Pancreas (tissue), 10 donors: ENCODE data around the gene IQCN. TPM values are rescaled to one million over a fixed set of nuclear protein-coding genes. Genes with fewer than 3 reads are reported as not detected.

Experiments used
- ATAC-seq, 4 donors: fragments of 200-7000 bp; cut with Tn5 transposase; one replicate each; pipeline versions ENCODE4 v1.8.0 to v1.9.1; 2020; ENCODE audit warnings: mild to moderate bottlenecking in 4 of 4, moderate library complexity in 4 of 4
- DNase-seq, 6 donors: peaks; one replicate each; pipeline ENCODE4 v3.0.0-alpha.2; 2020
- FAIRE-seq: peaks from 2 replicates; lab custom pipeline; 2012; peaks lifted over from hg19 to GRCh38; lab: Jason Lieb, UNC
- H3K27ac ChIP-seq, 4 donors: fragments of 200-600 bp; sonication (generic); 1 replicate in 3 of 4; 2 replicates in 1 of 4; pipeline versions ENCODE4 v1.5.0 to v1.8.0; 2020
- H3K27me3 ChIP-seq, 4 donors: fragments of 200-600 bp; one replicate each; pipeline ENCODE4 v1.8.0; 2021
- H3K36me3 ChIP-seq, 3 donors: fragments of 200-600 bp; sonication (generic) in 1 of 3; one replicate each; pipeline versions ENCODE4 v1.5.0 to v1.8.0; 2020 to 2021
- H3K4me1 ChIP-seq, 3 donors: fragments of 200-600 bp; one replicate each; pipeline ENCODE4 v1.8.0; 2021
- H3K4me3 ChIP-seq, 4 donors: fragments of 200-600 bp; sonication (generic) in 2 of 4; one replicate each; pipeline versions ENCODE4 v1.5.0 to v1.8.0; 2020 to 2021
- H3K9me3 ChIP-seq, 4 donors: fragments of 200-600 bp; one replicate each; pipeline ENCODE4 v1.8.0; 2021
- CTCF ChIP-seq, 4 donors: fragments of 200-600 bp; sonication (generic) in 3 of 4; IDR thresholded peaks; one replicate each; pipeline versions ENCODE4 v1.5.0 to v1.8.0; 2021; ENCODE audit warnings: antibody characterized with exemption in 4 of 4
- WGBS, 2 donors: extraction: QIAGEN DNeasy Blood & Tissue Kit; methylation state at CpG; one replicate each; pipeline ENCODE4 v1.1.7; 2013; 5-methylcytosine and 5-hydroxymethylcytosine counted together
- intact Hi-C, 3 donors: fragments of 100-400 bp; cut with DNase I; formaldehyde crosslinking; loops; one replicate each; pipeline versions ENCODE4 v1.11.1 to v1.14.2; 2022
- polyA plus RNA-seq, 2 donors: library from polyadenylated mRNA; stranded (reverse); fragments of 200-250 nt; gene quantifications; one replicate each; pipeline ENCODE4 v1.2.3, GENCODE V29; 2013
- total RNA-seq, 6 donors: library from RNA; stranded (reverse); fragmentation: NEBNext Ultra II Directional in 4 of 6; extraction: Animal tissue kit (Norgen Biotek cat#: 25700) in 4 of 6; gene quantifications; one replicate each; pipeline versions ENCODE4 v1.2.1 to v1.2.4, GENCODE V29; 2021 to 2023
- donor health status: healthy with polysubstance abuse.
- donor health status: DM: no; HTN: no; CAD: no; lungs with moderate emphysema.
- donor health status: DM: no; HTN: no; CAD: no.
- donor health status: control.
- donor health status: control.
- donor health status: Bipolar disorder and iron deficiency.
- donor health status: DM: yes; HTN: yes; CAD: no.
- donor health status: DM: no; HTN: no; CAD: no.
- donor health status: DM: no; HTN: no; CAD: no.
- donor health status: DM: yes; HTN: yes; CAD: no.

IQCN gene
- total and polyA plus RNA-seq, 8 donors: 1.0 to 25.3 (median 3.2) TPM

GRCh38 chr19:18233224-18233825, 40.9 kb downstream of the IQCN start:
- DNase-seq (peak in 3 of 6 donors; percentile 53 to 79 (median 54)), FAIRE-seq (no peak), ATAC-seq (peak; percentile 70 to 95 (median 82))
- H3K27ac ChIP-seq: no peak overlapping the region
- TF ChIP-seq CTCF (IDR thresholded peaks at IDR 0.05): no peak
- no peaks in the 10 kb centered on the region for H3K36me3 ChIP-seq
- H3K4me1 ChIP-seq: no peaks in the 10 kb centered on the region
- 13 to 17% methylated on average over 37 of the region's 37 CpGs for WGBS, 2 donors
- intact Hi-C loops: no loop called here
- peaks cover 0 to 5% (median 0%) of the 10 kb centered on the region in 4 donors for H3K27me3 ChIP-seq
- no peaks in the 10 kb centered on the region for H3K9me3 ChIP-seq
- no peak overlapping the region for H3K4me3 ChIP-seq

DNA sequence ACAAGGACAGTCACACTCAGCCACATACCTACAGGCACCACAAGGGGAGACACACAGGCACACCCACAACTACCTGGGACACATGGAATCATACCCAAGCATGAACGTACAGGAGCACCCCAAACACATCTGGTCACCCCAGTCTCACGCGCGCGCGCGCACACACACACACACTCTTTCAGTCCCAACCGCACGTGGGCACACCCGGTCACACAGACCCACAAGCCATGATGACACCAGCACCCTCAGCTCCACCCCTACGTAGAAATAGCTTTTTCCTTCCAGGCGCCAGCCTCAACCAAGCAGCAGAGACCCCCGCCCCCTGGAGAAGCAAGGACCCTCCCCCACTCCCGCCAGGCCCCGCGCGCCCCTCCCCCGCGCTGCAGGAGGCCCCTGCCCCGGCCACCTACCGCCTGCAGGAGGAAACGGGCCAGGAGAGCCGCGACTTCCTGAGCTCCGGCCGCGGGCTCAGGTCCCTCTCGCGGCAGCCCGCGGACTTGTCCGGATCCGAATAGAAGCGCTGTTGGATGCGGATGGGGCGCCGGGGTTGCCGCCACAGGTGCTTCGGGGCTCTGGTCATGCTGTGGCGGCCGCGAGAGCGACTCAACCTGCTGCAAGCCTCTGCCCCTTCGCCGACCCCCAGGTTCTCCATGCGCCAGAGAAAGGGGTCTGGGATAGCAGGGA, 41.6 kb downstream of the IQCN start:
- Histone ChIP-seq H3K27ac (no peak overlapping the region), H3K4me3 (no peak overlapping the region), H3K4me1 (no peaks in the 10 kb centered on the region), H3K36me3 (no peaks in the 10 kb centered on the region), H3K9me3 (no peaks in the 10 kb centered on the region), H3K27me3 (peaks cover 0 to 5% (median 0%) of the 10 kb centered on the region in 4 donors)
- FAIRE-seq: no peak
- peak in 1 of 6 donors; percentile 81 for DNase-seq
- WGBS, 2 donors: 6 to 7% methylated on average over 38 to 46 of the region's 46 CpGs
- no peak for TF ChIP-seq CTCF (IDR thresholded peaks at IDR 0.05)
- intact Hi-C loops: no loop called here
- peak; percentile 17 to 61 (median 50) for ATAC-seq

GRCh38 chr19:18231775-18232174, 42.5 kb downstream of the IQCN start:
- ATAC-seq (no peak), FAIRE-seq (no peak)

DNA sequence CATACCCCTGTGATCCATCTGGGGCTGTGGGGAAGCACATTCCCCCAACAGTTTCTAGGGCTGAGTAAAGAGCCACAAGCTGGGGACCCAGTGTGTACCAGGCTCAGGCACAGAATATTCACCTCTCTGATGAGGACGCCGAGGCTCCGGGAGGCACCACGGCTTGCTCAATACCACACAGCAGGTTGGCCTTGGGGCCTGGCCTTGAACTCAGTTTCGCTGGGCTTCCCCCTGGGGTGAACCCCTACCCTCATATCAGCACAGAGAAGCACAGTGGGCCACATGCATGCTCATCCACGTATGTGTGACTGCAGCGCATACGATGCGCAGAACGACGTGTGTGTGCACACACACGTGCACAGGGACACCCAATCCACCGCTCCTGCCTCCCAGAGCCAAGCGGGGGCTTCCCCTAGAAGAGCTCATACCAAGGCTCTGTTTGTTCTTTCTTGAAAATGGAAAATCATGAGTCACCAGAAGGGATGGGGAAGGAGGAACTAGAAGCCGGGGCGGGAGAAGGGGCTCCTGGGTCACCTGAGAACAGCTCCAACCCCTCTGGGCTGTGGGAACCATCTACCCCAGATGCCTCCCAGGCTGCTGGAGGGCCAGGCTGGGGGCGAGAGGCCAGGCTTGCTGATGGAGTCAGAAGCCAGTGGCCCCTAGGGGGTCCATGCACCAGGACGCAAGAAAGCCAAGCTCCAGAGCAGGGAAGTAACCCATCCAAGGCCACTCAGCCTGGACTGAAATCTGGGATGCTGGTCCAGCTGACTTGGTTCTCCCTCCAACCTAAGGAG, 43.1 kb downstream of the IQCN start:
- H3K4me3 ChIP-seq: no peak overlapping the region
- H3K9me3 ChIP-seq: no peaks in the 10 kb centered on the region
- ATAC-seq (peak in 1 of 4 donors; percentile 28), FAIRE-seq (no peak), DNase-seq (no peak)
- no peaks in the 10 kb centered on the region for H3K36me3 ChIP-seq
- H3K27ac ChIP-seq: no peak overlapping the region
- H3K4me1 ChIP-seq: no peaks in the 10 kb centered on the region
- 44 to 53% methylated on average over 18 of the region's 18 CpGs for WGBS, 2 donors
- H3K27me3 ChIP-seq: peaks cover 0 to 5% (median 0%) of the 10 kb centered on the region in 4 donors
- no peak for TF ChIP-seq CTCF (IDR thresholded peaks at IDR 0.05)
- intact Hi-C loops: no loop called here

More at GRCh38 chr19:18231775-18232174, 42.5 kb downstream of the IQCN start:
- Histone ChIP-seq H3K4me3 (no peak overlapping the region), H3K27ac (no peak overlapping the region), H3K4me1 (no peaks in the 10 kb centered on the region), H3K36me3 (no peaks in the 10 kb centered on the region), H3K9me3 (no peaks in the 10 kb centered on the region), H3K27me3 (peaks cover 0 to 5% (median 0%) of the 10 kb centered on the region in 4 donors)
- WGBS, 2 donors: 33 to 34% methylated on average over 4 of the region's 4 CpGs
- intact Hi-C loops: no loop called here
- TF ChIP-seq CTCF (IDR thresholded peaks at IDR 0.05): no peak
- no peak for DNase-seq
